ENCODE data around the gene OR51V1. TPM values are rescaled to one million over a fixed set of nuclear protein-coding genes. Genes with fewer than 3 reads are reported as not detected.

The OR51V1 gene
- total and polyA plus RNA-seq, 2 of the 13 experiments (the other 11 are each of a cell fraction or from before 2014, with no cell fraction given) = not detected

DNA sequence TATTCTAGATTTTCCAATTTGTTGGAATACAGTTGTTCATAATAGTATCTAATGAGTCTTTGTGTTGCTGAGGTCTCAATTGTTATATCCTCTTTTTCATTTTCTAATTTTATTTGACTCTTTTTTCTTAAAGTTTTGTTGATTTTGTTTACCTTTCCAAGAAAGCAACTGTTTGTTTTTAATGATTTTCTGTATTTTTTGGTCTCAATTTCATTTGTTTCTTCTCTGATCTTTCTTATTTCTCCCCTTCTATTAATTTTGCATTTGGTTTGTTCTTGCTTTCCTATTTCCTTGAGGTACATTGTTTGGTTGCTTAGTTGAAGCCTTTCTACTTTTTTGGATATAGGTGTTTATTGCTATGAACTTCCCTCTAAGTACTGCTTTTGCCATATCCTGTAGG lies 40.7 kb downstream of the OR51V1 start (continued):
- TF ChIP-seq, protein P1, sequence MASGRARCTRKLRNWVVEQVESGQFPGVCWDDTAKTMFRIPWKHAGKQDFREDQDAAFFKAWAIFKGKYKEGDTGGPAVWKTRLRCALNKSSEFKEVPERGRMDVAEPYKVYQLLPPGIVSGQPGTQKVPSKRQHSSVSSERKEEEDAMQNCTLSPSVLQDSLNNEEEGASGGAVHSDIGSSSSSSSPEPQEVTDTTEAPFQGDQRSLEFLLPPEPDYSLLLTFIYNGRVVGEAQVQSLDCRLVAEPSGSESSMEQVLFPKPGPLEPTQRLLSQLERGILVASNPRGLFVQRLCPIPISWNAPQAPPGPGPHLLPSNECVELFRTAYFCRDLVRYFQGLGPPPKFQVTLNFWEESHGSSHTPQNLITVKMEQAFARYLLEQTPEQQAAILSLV (CRISPR knock-in tag; IDR thresholded peaks at IDR 0.05; ENCODE audit: borderline replicate concordance) = no peak
- TF ChIP-seq MED8 (CRISPR knock-in tag; IDR thresholded peaks at IDR 0.05; ENCODE audit: insufficient replicate concordance) = no peak

DNA sequence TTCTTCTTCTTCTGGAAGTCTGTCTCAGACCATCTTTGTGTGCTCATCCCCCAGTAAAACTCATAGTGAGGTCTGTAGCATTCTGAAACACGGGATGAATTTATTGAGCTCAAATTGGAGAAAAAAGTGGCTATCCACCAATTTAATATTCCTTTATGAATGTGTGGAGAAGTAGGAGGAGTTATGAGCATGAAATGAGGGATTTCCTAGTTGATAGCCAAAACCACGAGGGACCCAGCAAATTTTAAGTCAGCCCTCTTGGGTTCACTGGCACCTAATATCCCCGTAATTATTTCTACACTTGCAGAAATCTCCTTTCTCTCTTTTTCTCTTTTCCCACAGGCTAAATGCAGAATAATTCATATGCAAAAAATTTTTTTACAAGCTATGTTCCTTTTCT lies 45.8 kb downstream of the OR51V1 start, which contains the start of gene OR52A1:
TSS of gene OR52A1 (minus strand) at position 101 of the 400 bp plus-strand sequence. CDS start 2,388 bp downstream, outside the sequence.
- Histone ChIP-seq H3K4me1 (ENCODE audit: insufficient read depth, low read length) (no peaks in the 10 kb centered on the region), H3K27ac (ENCODE audit: extremely low read length, insufficient read depth, low read length) (no peak within 1 kb of the TSS), H2AFZ (ENCODE audit: low read length) (no peak within 1 kb of the TSS), H3K9ac (ENCODE audit: insufficient read depth, low read depth, low read length) (no peak within 1 kb of the TSS), H3K36me3 (replicated peaks in 1 of 2; ENCODE audit: control insufficient read depth in 1 of 2, insufficient read depth in 2 of 2, low read length in 2 of 2) (no peaks in the 10 kb centered on the region), H3K79me2 (ENCODE audit: insufficient read depth, low read length) (no peaks in the 10 kb centered on the region), H3K9me3 (ENCODE audit: low read length) (no peaks in the 10 kb centered on the region), H3K4me2 (ENCODE audit: low read depth, low read length) (no peak within 1 kb of the TSS), H3K4me3 (replicated peaks in 1 of 3; ENCODE audit: insufficient read depth in 1 of 3, low read depth in 2 of 3, low read length in 3 of 3) (no peak within 1 kb of the TSS), H3K27me3 (ENCODE audit: control insufficient read depth in 1 of 2, insufficient read depth in 2 of 2, low read length in 2 of 2) (no peaks in the 10 kb centered on the region; a peak in 1 of 5 replicates), H4K20me1 (ENCODE audit: insufficient read depth, low read length) (no peaks in the 10 kb centered on the region)
- ChIA-PET CTCF (ENCODE audit: low intra/inter-chr PET ratio, low total read pairs) (no interaction called here), POLR2A (no interaction called here)
- DNase-seq (ENCODE audit: low spot score) = no peak
- no peak for ATAC-seq
- BruUV-seq (replicated peaks) = no TSS peak
- no peak for TF ChIP-seq MAF1 (CRISPR knock-in tag; IDR thresholded peaks at IDR 0.05; ENCODE audit: borderline replicate concordance)
- no peak for TF ChIP-seq ZNF891 (CRISPR knock-in tag; IDR thresholded peaks at IDR 0.05)
- TF ChIP-seq ZNF777 (CRISPR knock-in tag; IDR thresholded peaks at IDR 0.05) = no peak
- TF ChIP-seq, protein P2, sequence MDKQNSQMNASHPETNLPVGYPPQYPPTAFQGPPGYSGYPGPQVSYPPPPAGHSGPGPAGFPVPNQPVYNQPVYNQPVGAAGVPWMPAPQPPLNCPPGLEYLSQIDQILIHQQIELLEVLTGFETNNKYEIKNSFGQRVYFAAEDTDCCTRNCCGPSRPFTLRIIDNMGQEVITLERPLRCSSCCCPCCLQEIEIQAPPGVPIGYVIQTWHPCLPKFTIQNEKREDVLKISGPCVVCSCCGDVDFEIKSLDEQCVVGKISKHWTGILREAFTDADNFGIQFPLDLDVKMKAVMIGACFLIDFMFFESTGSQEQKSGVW (CRISPR knock-in tag; IDR thresholded peaks at IDR 0.05; ENCODE audit: borderline replicate concordance) = no peak
- intact Hi-C loops (cut with micrococcal nuclease; ENCODE audit: unreplicated experiment) (no loop called here), in situ Hi-C loops (cut with HindIII; ENCODE audit: extremely low pct_ligation_motif_present, low pct_unique_long_range_greater_than_20kb) (no loop called here)
- WGBS (ENCODE audit: low lambda C conversion rate) = 1% methylated on average over 3 of the region's 3 CpGs
- no peak for FAIRE-seq

All from HepG2 (cell line).